HG02973 (cell line): ENCODE data around the gene DUSP8.
"Not testable (repeated sequence)": the region's sequence is repeated elsewhere in the genome, so short reads cannot be mapped to it uniquely, and the experiment has no call there.

Experiments
- ATAC-seq: cut with Tn5 transposase; IDR thresholded peaks from one replicate; pipeline ENCODE4 v1.9.1; 2021; ENCODE audit warnings: moderate library complexity; ENCODE audit not compliant: unreplicated experiment

DUSP8 gene

DNA sequence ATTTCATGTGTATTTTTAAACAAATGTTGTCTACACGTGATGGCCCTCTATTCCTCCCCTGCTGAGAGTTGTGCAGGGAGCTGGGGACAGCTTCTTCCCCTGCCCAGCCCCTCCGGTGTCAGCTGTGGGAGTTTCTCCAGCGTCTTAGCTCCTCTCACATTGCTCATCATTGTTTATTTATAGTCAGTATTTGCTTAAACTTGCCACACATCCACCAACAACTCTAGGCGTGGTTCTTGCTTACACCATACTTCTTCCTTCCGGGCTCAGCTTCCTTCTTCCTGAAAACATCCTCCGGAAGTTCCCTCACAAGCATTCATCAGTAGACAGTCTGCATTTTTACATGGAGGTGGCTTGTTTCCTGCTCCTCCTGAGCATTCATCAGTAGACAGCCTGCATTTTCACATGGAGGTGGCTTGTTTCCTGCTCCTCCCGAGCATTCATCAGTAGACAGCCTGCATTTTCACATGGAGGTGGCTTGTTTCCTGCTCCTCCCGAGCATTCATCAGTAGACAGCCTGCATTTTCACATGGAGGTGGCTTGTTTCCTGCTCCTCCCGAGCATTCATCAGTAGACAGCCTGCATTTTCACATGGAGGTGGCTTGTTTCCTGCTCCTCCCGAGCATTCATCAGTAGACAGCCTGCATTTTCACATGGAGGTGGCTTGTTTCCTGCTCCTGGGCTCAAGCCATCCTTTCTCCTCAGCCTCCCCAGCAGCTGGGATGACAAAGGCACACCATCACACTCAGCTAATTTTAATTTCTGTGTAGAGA lies 17.3 kb upstream of the DUSP8 start:
- ATAC-seq, result not testable (repeated sequence)

DNA sequence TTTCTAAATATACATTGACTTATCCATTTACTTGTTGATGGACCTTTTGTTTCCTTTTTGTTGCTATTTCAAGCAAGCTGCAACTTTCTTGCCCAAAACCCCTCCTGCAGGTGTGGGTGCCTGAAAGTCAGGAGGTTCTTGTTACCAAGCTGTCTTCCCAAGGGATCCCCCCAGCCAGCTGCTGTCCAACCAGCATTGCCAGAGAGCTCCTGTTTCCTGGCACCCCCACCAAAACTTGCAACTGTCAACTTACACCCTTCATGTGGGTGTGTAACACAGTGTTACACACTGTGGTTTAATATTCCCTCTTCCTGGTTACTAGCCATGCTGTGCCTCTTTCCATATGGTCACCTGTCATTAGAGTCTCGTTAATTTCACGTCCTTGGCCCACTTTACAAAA lies 14.6 kb upstream of the DUSP8 start:
- no peak for ATAC-seq

DNA sequence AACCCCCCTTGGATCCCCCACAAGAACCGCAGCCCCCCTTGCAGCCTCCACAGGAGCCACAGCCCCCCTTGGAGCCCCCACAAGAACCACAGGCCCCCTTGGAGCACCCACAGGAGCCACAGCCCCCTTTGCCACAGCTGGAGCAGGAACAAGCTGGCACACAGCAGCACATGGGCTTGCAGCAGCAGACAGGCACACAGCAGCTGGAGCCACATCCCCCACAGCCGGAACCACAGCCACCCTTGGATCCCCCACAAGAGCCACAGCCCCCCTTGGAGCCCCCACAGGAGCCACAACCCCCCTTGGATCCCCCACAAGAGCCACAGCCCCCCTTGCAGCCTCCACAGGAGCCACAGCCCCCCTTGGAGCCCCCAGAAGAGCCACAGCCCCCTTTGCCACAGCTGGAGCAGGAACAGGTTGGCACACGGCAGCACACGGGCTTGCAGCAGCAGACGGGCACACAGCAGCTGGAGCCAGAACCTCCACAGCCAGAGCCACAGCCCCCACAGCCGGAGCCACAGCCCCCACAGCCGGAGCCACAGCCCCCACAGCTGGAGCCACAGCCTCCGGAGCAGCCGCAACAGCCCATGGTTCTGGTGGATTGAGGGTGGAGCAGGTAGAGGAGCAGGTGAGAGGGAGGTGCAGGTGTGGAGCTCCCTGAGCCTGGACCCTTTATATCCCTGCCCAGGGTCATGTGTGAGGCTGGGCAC lies 12.7 kb upstream of the DUSP8 start, which contains the start of gene KRTAP5-1:
Gene KRTAP5-1, minus strand, starts transcription at position 623 of the 710 bp plus-strand sequence. Its CDS starts 34 bp downstream, at position 589.
- not testable (repeated sequence) for ATAC-seq

DNA sequence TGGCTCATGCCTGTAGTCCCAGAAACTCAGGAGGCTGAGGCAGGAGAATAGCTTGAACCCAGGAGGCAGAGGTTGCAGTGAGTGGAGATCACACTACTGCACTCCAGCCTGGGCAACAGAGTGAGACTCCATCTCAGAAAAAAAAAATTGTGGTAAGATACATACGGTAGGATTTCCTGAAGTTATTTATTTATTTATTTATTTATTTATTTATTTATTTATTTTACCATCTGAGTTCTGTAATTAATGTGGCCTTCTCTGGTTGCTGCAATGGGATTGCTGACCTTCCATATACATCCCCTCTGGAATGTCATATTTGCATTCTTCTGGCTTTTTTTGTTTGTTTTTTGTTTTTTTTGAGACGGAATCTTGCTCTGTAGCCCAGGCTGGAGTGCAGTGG lies 10.8 kb upstream of the DUSP8 start:
- not testable (repeated sequence) for ATAC-seq

DNA sequence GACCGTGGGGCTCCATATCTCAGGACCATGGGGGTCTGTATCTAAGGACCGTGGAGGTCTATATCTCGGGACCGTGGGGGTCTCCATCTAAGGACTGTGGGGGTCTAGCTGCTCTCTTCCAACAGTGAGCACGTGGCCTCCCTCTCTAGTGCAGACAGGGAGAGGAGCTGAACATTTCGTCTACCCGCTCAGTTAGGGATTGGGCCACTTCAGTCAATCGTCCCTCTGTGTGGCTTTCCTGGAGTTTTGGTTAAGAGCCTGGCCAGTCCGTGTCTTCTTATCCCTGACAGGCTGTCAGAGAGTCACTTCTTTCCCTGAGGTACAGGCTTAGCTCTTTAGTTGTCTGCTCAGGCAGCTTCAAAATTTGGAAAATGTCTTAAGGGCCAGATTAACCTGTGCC lies 9.9 kb upstream of the DUSP8 start:
- ATAC-seq, result no peak

DNA sequence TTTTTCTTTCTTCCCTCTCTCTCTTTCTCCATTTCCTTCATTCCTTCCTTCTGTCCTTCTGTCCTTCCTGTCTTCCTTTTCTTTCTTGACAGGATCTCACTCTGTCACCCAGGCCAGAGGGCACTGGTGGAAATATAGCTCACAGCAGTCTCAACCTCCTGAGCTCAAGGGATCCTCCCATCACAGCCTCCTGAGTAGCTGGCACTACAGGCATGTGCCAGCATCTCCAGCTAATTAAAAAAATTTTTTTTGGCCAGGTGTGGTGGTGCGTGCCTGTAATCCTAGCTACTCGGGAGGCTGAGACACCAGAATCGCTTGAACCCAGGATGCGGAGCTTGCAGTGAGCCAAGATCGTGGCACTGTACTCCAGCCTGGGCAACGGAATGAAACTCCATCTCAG lies 4.8 kb upstream of the DUSP8 start:
- no peak for ATAC-seq

DNA sequence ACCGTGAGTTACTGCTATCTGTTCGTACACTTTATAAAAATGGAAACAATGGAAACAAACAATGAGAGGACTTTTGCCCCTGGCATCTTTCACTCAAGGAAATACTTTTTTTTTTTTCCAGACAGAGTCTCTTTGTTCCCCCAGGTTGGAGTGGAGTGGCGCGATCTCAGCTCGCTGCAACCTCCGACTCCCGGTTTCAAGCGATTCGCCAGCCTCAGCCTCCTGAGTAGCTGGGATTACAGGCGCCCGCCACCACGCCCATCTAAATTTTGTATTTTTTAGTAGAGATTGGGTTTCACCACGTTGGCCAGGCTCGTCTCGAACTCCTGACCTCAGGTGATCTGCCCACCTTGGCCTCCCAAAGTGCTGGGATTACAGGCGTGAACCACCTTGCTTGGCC lies 3.7 kb upstream of the DUSP8 start:
- ATAC-seq, result not testable (repeated sequence)

DNA sequence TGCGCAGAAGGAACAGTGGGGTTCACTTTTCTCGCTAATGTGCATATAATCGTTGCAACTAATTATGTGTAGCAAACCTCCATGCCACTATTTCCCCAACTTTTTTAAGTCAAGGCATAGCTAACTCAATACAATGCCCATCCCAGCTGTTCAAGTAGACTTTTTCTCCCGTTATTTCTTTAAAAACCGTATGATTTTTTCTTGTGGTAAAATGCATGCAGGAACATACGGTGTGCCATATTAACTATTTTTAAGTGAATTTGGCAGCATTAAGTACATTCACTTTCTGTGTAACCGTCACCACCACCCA lies 2.8 kb upstream of the DUSP8 start:
- no peak for ATAC-seq

DNA sequence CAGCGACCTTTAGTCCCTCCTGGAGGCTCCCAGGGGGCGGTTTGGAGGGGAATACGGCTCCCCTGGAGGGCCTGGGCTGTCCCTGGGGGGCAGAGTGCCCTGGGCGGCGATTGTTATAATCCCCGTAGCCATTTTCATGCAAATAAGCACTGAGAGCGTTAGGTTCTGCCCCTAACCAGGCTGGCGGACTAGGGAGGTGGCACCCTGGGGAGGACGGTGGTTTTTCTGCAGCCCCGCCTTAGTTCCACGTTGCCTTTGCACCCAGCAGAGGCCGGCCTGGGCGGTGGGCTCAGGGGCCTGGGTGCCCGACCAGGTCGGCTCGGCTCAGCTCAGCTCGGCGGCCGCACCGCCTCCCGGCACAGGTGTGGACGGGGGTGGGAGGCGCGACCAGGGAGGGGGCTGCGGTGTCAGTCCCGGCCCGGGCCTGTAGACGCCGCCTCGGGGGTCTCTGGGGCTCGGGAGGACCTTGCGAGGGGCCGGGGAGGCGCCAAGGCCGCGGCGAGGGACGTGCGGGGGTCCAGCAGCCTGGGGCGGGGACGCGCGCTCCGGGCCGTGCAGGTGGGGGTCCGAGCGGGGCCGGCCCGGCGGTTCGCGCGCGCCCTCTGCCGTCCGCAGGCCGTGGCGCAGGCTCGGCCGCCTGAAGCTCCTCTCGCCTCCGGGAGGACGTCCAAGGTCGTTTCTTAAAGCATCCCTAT lies 2.3 kb upstream of the DUSP8 start:
- peak; percentile 37 for ATAC-seq

DNA sequence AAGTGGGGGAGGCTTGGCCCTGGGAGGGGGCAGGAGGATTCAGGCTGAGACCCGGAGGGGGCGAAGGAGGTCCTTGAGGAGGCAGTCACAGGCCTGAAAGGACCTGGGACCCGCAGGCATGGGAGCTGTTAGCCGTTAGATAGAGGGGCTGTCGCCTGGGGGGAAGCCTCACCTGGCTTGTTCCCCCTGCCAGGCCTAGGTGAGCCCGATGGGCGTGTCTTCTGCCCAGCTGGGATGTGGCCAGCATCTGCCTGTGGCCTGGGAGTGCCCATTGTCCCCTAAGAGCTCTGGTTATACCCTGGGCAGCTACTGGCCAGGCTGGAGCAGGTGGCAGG lies 1.8 kb upstream of the DUSP8 start:
- ATAC-seq, result no peak

DNA sequence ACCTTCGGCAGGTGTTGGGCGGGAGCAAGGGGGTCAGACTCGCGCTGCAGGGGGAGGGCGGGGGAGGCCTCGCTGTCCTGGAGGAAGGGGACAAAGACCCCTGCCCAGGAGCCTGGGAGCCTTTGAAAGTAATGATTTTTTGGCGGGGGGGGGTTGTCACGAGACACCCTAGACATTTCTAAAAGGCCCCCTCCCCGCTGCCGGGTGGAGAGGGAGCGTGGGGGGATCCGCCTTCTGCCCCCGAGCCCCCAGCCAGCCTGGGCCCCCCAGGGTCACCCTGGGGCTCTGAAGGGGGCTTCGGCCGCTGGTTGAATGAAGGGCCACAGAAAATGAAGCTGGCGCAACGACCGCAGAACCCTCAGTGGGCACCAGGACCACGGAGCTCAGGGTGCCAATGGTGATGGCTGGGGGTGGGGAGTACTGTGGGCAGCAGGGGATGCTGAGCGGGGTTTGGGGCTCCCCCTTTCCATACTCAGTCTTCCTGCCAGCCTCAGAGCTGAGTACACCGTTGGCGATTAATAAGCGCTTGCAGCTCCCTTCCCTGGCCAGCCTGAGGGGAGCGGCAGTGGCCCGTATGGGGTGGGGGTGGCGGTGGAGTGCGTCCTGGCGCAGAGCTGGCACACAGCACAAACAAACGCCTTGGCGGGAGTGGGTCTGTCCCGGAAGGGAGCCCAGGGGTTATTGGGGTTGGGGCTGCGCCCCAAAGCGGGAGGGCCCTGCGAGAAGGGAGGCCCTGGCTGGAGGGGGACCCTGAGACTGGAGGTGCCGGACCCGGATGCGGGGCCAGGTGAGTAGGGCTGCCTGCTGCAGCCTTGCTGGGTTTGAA lies 1.2 kb upstream of the DUSP8 start:
- ATAC-seq, result no peak

DNA sequence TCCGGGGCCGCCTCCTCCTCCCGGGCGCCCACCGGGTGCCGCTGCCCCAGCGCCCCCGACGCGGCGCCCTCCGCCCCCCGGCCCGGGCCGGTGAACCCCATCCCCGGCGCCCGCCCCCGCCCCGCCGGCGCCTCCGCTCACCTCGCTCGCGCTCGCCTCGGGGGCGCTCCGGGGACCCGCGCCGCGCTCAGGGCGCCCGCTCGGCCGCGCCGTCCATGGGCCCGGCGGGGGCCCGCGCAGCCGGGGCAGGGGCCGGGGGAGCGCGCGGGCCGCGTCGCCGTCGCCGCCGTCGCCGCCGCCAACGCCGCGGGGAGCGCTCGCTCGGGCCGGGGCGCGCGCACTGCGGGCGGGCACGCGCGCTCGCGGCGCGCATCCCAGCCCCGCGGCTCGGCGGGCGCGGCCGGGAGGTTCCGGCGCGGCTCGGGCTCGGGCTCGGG lies 293 bp downstream of the DUSP8 start:
- no peak for ATAC-seq

DNA sequence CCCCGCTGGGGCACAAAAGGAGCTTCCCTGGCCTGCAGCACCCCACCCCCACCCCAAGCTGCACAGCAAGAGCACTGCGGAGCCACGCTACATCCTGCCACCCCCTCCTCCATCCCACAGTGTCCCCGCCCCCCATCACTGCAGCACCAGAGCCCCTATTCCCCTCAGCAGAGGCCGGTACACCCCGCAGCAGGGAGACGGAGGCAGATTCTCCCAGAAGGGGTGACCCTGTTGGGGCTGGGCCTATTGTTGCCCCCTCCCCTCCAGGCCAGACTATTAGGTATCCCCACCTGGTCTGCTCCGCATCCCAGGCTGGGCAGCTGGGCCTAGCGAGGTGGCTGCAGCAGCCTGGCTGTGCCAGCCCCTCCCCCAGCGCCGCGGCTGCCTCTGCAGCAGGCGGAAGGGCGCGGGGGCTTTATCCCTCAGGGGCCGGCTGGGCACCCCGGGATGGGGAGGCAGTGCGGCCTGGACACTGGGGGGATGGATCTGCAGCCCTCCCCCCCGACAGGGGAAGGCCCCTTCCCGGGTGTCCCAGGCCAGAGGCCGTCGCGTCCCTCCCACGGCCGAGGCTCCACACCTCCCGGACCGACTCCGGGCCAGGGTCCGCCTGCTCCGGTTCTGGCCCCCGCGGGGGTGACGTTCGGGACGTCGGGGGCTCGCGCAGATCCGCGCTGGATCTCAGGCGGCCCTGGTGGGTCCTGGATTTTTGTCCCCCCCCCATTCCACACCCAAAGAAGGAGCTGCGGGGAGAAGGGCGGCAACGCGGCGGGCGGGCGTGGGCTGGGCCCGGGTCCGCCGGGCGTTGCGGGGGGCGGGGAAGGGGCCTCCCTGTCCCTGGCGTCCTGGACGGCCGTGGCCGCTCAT lies 943 bp downstream of the DUSP8 start:
- no peak for ATAC-seq

DNA sequence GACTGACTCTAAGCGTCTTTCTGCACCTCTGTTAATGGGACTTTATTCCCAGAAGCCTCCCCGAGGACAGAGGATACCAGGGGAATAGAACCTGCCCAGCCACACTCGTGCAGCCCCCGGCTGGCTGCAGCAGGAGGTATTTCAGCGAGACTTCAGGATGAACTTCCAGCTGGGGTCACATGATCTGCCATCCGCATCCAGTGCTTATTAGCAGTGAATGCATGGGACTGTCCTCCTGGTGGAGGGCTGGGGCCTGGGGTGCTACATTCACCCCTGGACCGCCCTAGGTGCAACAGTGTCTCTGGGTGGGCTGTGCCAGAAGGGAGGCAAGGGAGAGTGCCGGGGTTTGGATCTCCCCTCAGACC lies 1.6 kb downstream of the DUSP8 start:
- no peak for ATAC-seq

DNA sequence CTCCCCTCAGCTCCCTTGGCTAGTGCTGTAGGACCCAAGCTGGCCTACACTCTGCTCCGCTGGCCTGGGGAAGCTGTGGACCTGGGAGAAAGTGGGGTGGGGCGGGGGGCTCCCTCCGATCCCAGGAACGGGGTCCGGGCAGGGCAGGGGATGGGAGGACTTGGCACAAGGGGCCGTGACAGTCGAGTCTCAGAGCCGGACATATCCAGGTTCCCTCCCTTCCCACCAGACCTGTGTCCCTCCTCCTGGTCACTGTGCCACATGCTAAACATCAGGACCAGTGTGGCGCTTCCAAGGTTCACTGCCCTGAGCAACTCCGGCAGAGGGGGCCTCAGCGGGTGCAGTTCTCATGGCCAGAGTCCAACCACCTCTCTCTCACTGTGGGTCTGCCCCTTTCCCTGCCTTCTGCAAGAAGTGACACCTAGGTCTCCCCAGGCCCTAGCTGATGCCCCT lies 2.0 kb downstream of the DUSP8 start:
- ATAC-seq, result no peak

DNA sequence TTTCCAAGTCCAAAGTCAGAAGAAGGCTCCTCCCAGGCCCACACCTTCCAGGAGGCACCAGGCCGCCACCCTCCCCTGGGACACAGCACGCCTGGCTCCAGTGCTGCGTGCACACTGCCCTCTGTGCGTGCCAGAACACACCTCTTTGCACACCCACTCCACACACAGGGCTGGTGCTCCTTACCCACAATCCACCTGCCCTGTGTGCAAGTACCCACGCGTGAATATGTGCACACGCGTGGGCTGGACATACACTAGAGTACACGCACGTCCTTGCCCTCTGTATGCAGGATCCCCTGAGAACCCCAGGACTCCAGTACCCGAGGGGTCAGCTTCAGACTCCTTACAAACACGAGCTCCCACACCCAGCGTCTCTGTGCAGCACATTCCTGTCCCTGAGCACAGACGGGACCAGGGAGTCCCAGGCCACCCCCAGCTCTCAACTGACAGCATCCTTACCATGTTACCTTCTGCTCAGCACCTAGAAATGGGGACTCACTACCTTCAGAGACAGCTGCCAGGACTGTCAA lies 2.8 kb downstream of the DUSP8 start:
- ATAC-seq, result no peak

DNA sequence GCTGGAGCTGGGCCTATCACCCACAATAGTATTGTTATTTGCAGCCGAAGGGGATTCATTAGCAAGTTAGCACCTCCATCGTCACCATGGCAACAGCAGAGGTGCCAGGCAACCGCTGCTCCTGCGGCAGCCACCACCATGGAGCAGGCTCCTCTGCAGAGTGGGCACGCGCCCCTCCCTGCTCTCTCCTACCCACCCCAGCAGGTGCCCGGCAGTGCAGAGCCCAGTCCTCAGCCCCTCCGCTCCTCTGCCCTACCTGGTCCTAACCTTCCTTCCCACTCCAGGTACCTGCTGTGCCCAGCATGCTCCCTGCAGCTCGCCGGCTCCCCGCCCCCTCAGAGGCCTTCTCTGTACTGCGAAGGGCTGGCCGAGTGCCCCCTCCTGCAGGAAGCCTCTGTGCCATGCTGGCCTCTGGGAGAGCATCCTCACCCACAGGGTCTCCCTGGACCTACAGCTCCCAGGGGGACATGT lies 3.6 kb downstream of the DUSP8 start:
- ATAC-seq, result no peak

DNA sequence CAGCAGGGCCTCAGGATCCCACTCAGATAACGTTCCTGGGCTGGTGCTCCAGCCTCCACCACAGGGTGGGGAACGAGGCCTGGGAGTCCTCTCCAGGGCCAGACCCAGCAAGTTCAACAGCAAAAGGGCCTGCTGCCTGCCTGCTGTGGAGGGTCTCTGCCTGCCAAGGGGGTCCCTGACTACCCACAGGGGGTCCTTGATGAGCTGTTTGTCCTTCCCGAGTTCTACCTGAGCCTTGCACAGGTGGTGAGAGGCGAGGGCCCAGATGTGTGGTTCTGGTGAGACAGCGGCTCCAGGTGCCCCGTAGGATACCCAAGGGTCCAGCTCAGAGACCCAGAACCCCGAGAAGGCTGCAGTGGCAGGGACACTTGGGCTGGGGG lies 4.4 kb downstream of the DUSP8 start:
- ATAC-seq, result no peak

DNA sequence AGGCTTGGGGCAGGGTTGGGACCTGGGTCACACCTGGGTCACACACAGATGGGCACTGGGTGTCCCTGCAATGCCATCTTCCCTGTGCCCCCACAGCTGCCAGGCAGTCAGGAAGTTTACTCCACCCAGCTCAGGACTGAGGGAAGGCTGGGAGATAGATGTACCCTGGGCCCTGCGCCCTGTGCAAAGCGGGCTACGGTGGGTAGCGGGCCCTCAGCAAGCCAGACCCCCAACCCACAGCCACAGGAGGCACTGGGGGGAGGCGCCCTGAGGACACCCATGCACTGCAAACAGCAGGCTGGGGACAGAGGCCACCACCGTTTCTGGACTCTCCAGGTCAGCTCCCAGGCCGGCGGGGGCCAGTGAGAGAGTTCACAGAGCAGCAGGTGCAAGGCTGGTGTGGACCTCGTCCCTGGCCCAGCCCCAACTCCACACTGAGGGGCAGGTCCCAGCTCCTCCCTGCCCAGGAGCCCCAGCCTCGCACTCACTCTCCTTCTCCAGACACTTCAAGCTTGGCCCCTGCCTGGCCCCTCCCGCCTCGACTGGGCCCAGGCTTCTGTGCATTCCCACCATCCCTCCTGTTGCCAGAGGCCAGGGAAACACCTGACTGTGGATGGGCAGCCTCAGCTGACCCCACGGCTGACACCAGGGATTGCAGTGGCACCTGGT lies 4.9 kb downstream of the DUSP8 start:
- ATAC-seq, result no peak
